Ovary (tissue), 3 donors: ENCODE results near the gene DEGS2.

Source experiments
- CTCF ChIP-seq, 3 donors: fragments of 450-650 bp in 2 of 3; fragments of 200-600 bp in 1 of 3; IDR thresholded peaks; one replicate each; pipeline versions ENCODE4 v1.5.1 to v1.8.0; 2016 to 2022; ENCODE audit warnings: antibody characterized with exemption in 3 of 3, mild to moderate bottlenecking in 1 of 3
- POLR2A ChIP-seq: fragments of 450-650 bp; IDR thresholded peaks from one replicate; pipeline ENCODE4 v1.6.1; 2017; ENCODE audit warnings: antibody characterized with exemption, mild to moderate bottlenecking, moderate library complexity
- donor health status: DM: no; HTN: no; CAD: no.

- TF ChIP-seq POLR2A (no peak), CTCF (IDR thresholded peaks at IDR 0.05) (peak; percentile 74 to 85 (median 77))
Observed at GRCh38 chr14:100108042-100108825, 51.2 kb downstream of the DEGS2 start.
